ENCODE measurements around the gene CWC27.

The CWC27 gene

DNA sequence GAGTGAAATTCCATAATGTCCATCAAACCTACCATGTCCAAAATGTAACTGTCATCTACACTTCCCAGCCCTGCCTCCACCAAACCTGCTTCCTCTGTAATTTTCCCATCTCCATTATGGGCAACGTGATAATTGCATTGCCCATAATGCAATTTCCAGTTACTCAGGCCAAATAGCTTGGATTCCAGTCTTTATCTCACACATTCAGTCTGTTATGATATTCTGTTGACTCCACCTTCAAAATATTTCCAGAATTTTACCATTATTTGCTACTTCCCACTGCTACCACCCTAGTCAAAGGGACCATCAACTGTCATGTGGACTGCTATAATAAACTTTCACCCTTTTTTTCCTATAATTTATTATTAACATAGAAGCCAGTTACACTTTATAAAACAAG, 256.0 kb downstream of the CWC27 start:
- ChIA-PET CTCF (no interaction called here), POLR2A (no interaction called here)
- Histone ChIP-seq H3K4me3 (ENCODE audit: low read depth, low read length) (no peak overlapping the region), H3K4me1 (ENCODE audit: control insufficient read depth, insufficient read depth, low read length) (no peaks in the 10 kb centered on the region), H3K27ac (ENCODE audit: extremely low read depth, low read depth, low read length) (no peak overlapping the region), H3K36me3 (ENCODE audit: control insufficient read depth in 2 of 2, insufficient read depth in 1 of 2, low read length in 2 of 2) (no peaks in the 10 kb centered on the region), H3K9me3 (ENCODE audit: control insufficient read depth, insufficient read depth, low read depth, low read length) (no peaks in the 10 kb centered on the region; the same call in 1 of the 2 replicates)
- TF ChIP-seq ZNF146 (tag by site-specific recombination; IDR thresholded peaks at IDR 0.05) (no peak), SP3 (tag by site-specific recombination; IDR thresholded peaks at IDR 0.05) (no peak), ZNF114 (tag by site-specific recombination; IDR thresholded peaks at IDR 0.05) (no peak), ZNF585B (tag by site-specific recombination; IDR thresholded peaks at IDR 0.05) (no peak), SP2 (tag by site-specific recombination; IDR thresholded peaks at IDR 0.05) (no peak), ZNF510 (tag by site-specific recombination; IDR thresholded peaks at IDR 0.05; ENCODE audit: insufficient replicate concordance) (no peak), ZNF670 (tag by site-specific recombination; IDR thresholded peaks at IDR 0.05; ENCODE audit: low read depth) (no peak), ZNF366 (tag by site-specific recombination; conservative IDR thresholded peaks at IDR 0.05) (no peak), OSR2 (tag by site-specific recombination; IDR thresholded peaks at IDR 0.05) (no peak), ZNF2 (tag by site-specific recombination; IDR thresholded peaks at IDR 0.05) (no peak), ZNF350 (tag by site-specific recombination; IDR thresholded peaks at IDR 0.05) (no peak), ZNF132 (tag by site-specific recombination; IDR thresholded peaks at IDR 0.05; ENCODE audit: borderline replicate concordance) (no peak), ZNF747 (tag by site-specific recombination; IDR thresholded peaks at IDR 0.05) (no peak)
- TF ChIP-seq, protein P1, sequence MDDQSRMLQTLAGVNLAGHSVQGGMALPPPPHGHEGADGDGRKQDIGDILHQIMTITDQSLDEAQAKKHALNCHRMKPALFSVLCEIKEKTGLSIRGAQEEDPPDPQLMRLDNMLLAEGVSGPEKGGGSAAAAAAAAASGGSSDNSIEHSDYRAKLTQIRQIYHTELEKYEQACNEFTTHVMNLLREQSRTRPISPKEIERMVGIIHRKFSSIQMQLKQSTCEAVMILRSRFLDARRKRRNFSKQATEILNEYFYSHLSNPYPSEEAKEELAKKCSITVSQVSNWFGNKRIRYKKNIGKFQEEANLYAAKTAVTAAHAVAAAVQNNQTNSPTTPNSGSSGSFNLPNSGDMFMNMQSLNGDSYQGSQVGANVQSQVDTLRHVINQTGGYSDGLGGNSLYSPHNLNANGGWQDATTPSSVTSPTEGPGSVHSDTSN (CRISPR knock-in tag; IDR thresholded peaks at IDR 0.05), result no peak

DNA sequence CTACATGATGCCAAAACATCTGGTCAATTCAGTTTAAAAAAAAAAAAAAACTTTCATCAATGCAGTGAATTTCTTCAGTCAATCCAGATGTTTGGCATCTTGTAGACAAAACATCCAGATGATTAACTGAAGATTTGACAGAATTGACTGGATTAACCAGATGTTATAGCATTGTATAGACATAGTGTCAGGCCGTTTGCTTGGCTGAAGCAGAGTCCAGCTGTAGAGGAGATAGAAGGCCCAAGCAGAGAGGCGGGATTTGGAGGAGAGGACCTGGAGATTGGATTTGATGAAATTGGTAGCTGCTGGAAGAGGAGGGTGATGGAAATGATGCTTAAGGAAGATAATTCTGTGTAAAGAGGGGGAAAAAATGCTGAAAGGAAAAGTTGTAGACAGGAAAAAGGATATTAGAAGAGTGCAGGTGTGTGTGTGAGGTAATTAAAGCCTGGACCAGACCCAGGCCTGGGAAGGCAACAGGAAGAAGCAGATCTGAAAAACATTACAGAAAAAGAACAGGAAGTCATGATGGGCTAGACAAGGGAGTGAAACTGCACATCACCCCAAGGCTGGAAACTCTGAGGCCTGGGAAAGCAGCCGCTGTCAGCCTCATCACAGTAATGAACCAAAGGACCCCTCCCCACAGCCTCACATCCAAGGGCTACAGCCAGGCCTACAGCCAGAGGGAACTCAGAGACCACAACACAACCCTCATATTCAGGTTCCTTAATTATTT, 258.3 kb downstream of the CWC27 start:
- Histone ChIP-seq H3K9me3 (ENCODE audit: control insufficient read depth, insufficient read depth, low read depth, low read length) (no peaks in the 10 kb centered on the region; the same call in 1 of the 2 replicates), H3K27ac (ENCODE audit: extremely low read depth, low read depth, low read length) (no peak overlapping the region), H3K36me3 (ENCODE audit: control insufficient read depth in 2 of 2, insufficient read depth in 1 of 2, low read length in 2 of 2) (no peaks in the 10 kb centered on the region), H3K4me1 (ENCODE audit: control insufficient read depth, insufficient read depth, low read length) (no peaks in the 10 kb centered on the region), H3K4me3 (ENCODE audit: low read depth, low read length) (no peak overlapping the region)
- POLR2A ChIA-PET, result no interaction called here
- CTCF ChIA-PET, result no interaction called here
- TF ChIP-seq ZNF624 (tag by site-specific recombination; IDR thresholded peaks at IDR 0.05) (no peak), PRDM10 (tag by site-specific recombination; IDR thresholded peaks at IDR 0.05) (no peak), GLIS2 (tag by site-specific recombination; IDR thresholded peaks at IDR 0.05) (no peak), ZFP41 (tag by site-specific recombination; IDR thresholded peaks at IDR 0.05; ENCODE audit: borderline replicate concordance) (no peak), ZNF175 (tag by site-specific recombination; IDR thresholded peaks at IDR 0.05) (no peak), ZNF2 (tag by site-specific recombination; IDR thresholded peaks at IDR 0.05) (no peak), YY1 (tag by site-specific recombination; IDR thresholded peaks at IDR 0.05) (no peak), ZNF211 (tag by site-specific recombination; IDR thresholded peaks at IDR 0.05; ENCODE audit: low read depth) (no peak), ZFP69B (tag by site-specific recombination; IDR thresholded peaks at IDR 0.05) (no peak), ZNF48 (tag by site-specific recombination; IDR thresholded peaks at IDR 0.05) (no peak), ZNF501 (tag by site-specific recombination; IDR thresholded peaks at IDR 0.05) (no peak), PRDM1 (tag by site-specific recombination; IDR thresholded peaks at IDR 0.05) (no peak)
- TF ChIP-seq, protein P2, sequence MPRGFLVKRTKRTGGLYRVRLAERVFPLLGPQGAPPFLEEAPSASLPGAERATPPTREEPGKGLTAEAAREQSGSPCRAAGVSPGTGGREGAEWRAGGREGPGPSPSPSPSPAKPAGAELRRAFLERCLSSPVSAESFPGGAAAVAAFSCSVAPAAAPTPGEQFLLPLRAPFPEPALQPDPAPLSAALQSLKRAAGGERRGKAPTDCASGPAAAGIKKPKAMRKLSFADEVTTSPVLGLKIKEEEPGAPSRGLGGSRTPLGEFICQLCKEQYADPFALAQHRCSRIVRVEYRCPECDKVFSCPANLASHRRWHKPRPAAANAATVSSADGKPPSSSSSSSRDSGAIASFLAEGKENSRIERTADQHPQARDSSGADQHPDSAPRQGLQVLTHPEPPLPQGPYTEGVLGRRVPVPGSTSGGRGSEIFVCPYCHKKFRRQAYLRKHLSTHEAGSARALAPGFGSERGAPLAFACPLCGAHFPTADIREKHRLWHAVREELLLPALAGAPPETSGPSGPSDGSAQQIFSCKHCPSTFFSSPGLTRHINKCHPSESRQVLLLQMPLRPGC (tag by site-specific recombination; IDR thresholded peaks at IDR 0.05), result no peak
- TF ChIP-seq, protein P3, sequence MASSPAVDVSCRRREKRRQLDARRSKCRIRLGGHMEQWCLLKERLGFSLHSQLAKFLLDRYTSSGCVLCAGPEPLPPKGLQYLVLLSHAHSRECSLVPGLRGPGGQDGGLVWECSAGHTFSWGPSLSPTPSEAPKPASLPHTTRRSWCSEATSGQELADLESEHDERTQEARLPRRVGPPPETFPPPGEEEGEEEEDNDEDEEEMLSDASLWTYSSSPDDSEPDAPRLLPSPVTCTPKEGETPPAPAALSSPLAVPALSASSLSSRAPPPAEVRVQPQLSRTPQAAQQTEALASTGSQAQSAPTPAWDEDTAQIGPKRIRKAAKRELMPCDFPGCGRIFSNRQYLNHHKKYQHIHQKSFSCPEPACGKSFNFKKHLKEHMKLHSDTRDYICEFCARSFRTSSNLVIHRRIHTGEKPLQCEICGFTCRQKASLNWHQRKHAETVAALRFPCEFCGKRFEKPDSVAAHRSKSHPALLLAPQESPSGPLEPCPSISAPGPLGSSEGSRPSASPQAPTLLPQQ (tag by site-specific recombination; IDR thresholded peaks at IDR 0.05), result no peak
- TF ChIP-seq, protein P4, sequence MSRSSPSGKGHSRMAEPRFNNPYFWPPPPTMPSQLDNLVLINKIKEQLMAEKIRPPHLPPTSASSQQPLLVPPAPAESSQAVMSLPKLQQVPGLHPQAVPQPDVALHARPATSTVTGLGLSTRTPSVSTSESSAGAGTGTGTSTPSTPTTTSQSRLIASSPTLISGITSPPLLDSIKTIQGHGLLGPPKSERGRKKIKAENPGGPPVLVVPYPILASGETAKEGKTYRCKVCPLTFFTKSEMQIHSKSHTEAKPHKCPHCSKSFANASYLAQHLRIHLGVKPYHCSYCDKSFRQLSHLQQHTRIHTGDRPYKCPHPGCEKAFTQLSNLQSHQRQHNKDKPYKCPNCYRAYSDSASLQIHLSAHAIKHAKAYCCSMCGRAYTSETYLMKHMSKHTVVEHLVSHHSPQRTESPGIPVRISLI (tag by site-specific recombination; IDR thresholded peaks at IDR 0.05), result no peak
